Measurements from ENCODE around the gene GRAMD1A.
"Not testable (repeated sequence)": the region's sequence is repeated elsewhere in the genome, so short reads cannot be mapped to it uniquely, and the experiment has no call there.

GRAMD1A gene

GRCh38 chr19:35004517-35005255 lies 4.6 kb downstream of the GRAMD1A start:
- DNase-seq (ENCODE audit: low read depth), result no peak

DNA sequence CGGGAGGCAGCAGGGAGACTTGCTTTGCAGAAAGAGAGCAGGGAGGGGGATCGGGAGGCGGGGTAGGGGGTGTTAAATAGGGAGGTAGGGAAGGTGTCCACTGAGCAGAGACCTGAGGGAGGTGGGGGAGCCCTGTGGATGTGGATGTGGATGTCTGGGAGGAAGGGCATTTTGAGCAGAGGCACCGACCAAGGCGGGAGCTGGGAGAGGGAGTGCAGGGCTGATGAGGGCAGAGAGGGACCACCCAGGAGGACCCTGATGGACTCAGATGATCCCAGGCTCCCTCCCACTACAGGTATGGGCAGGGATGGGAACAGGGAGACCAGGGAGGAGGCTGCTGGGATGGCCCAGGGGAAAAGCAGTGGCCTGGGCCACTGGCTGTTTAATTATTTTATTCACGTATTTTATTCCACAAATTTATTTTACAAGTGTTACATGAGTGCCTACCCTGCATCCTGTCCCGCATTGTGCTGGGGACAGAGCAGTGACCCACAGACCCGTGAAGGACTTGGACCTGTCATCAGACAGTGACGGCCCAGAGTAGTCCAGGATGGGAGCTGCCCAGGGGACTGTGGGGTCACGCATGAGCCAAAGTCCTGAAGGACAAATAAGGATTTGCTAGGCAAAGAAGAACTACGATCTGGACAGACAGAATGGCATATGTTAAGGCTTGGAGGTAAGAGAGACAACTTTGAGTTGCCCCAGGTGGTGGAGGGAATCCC lies 5.3 kb downstream of the GRAMD1A start:
- DNase-seq (ENCODE audit: low read depth), result no peak

GRCh38 chr19:35006007-35006341 lies 5.9 kb downstream of the GRAMD1A start:
- DNase-seq (ENCODE audit: low read depth), result not testable (repeated sequence)

DNA sequence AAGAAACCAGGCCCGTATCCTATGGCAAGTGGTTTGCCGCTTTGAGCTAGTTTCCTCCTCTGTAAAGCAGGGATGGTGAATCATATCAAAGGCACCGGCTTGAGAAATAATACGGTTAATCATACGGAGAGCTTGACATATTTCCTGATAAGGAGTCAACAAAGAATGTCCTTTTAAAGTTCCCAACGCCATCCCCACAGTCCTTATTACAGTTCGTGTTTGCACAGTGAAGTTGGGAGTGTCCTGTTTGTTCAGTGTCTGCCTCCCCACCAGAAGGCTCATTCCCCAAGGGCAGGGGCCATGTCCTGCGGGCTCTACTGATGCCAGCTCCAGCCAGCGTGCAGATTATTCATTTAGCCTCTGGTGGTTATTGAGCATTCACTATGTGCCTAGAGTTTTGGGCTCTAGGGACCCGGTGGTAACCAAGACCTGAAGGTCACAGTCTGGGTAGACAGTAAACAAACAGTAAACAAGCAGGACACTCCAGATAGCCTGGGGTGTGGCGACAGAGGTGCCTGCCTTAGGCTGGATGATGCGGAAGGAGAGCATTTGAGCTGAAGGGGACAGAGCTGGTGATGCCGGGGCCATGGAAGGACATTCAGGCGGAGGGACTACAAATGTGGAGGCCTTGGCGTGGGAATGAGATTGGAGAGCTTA lies 6.3 kb downstream of the GRAMD1A start:
- no peak for DNase-seq (ENCODE audit: low read depth)

GRCh38 chr19:35006999-35007365 lies 6.9 kb downstream of the GRAMD1A start:
- DNase-seq (ENCODE audit: low read depth), result no peak

- DNase-seq (ENCODE audit: low read depth), result not testable (repeated sequence)
Measured at GRCh38 chr19:35007427-35007826, 7.3 kb downstream of the GRAMD1A start.

- no peak for DNase-seq (ENCODE audit: low read depth)
Measured at GRCh38 chr19:35008891-35009341, 8.8 kb downstream of the GRAMD1A start.

DNA sequence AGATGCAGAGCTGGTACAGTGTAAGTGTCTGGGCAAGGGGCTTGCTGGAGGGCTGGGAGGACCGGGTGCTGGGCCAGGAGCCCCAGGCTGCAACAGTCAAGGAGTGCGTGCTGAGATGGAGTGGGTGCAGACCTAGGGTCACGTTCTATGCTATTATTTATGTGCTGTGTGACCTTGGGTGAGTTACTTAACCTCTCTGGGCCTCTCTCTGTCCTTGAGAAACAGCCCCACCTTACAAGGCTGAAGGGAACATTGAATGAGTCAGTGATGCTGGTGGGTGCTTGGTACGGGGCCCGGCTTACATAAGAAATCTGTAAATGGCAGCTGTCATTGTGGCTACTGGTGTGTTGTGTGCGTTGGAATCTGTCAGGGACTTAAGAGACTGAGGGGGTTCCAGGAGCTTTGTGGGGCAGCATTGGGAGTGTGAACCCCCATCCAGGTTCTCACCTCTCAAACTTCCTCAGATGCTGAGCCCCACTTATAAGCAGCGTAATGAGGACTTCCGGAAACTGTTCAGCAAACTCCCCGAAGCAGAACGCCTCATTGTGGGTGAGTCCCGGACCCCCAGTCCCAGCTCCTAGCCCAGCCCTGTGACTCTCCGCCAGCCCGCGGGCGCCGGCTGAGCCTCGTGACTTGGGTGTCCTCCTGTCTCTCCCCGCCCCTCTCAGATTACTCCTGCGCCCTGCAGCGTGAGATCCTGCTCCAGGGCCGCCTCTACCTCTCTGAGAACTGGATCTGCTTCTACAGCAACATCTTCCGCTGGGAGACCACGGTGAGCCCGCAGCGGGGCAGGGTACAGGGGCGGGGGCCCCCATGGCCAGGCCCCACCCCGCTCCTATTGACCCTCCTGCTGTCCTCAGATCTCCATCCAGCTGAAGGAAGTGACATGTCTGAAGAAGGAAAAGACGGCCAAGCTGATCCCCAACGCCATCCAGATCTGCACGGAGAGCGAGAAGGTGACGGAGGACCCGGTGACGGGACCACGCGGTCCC lies 9.6 kb downstream of the GRAMD1A start:
- no peak for DNase-seq (ENCODE audit: low read depth)

DNA sequence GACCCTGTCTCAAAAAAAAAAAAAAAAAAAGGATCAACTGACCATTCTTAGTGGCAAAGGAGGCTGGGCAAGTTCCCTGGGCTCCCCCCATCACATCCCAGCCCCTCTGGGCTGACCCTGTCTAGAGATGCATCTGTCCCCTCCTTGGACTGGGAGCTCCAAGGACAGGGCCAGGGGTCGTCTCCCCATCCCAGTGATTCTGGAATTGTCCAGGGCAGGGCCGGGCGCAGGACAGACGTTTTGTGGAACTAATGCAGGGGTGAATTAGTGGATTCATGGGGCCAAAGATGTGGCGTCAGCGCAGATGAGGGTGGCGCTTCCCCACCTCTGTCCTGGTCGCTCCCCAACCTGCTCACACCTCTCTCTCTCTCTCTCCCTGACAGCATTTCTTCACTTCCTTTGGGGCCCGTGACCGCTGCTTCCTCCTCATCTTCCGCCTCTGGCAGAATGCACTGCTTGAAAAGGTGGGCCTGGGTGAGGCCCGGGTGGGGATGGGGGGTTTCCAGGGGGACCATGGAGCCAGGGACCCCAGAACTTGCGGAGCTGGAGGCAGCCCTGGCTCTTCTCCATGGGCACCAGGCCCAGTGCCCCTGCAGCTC lies 11.1 kb downstream of the GRAMD1A start:
- DNase-seq (ENCODE audit: low read depth), result no peak

- no peak for DNase-seq (ENCODE audit: low read depth)
Measured at GRCh38 chr19:35011737-35012682, 11.9 kb downstream of the GRAMD1A start.

GRCh38 chr19:35013041-35013819 lies 13.1 kb downstream of the GRAMD1A start:
- DNase-seq (ENCODE audit: low read depth), result peak; percentile 34

- no peak for DNase-seq (ENCODE audit: low read depth)
Measured at GRCh38 chr19:35013820-35014754, 14.0 kb downstream of the GRAMD1A start.

DNA sequence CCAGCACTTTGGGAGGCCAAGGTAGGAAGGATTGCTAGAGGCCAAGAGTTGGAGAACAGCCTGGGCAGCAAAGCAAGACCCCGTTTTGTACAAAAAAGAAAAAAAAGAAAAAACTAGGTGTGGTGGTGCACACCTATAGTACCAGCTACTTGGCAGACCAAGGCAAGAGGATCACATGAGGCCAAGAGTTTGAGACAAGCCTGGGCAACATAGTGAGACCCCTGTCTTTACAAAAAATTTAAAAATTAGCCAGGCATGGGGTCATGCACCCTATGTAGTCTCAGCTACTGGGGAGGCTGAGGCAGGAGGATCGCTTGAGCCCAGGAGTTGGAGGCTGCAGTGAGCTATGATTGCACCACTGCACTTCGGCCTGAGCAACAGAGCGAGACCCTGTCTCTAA lies 14.7 kb downstream of the GRAMD1A start:
- not testable (repeated sequence) for DNase-seq (ENCODE audit: low read depth)

GRCh38 chr19:35015270-35015953 lies 15.3 kb downstream of the GRAMD1A start:
- DNase-seq (ENCODE audit: low read depth), result peak; percentile 29

- no peak for DNase-seq (ENCODE audit: low read depth)
Measured at GRCh38 chr19:35015954-35016351, 15.8 kb downstream of the GRAMD1A start.

DNA sequence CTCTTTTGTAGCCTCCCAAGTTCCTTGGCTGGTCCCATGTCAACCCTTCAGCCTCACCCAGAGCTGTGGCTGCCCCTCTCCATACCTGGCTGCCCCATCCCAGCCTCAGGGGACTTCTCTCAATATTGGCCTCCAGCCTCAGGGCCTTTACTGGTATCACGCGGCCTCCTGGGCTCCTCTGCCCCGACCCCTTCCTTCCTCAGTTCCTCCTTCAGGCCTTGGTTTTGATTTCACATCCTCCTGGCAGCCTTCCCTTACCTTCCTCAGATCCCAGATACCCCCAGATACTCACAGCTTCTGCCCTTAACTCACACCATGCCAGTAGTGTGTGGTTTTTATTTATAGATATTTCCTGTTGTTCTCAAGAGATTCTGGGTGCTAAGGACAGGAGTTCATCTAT lies 17.4 kb downstream of the GRAMD1A start:
- DNase-seq (ENCODE audit: low read depth), result no peak

DNA sequence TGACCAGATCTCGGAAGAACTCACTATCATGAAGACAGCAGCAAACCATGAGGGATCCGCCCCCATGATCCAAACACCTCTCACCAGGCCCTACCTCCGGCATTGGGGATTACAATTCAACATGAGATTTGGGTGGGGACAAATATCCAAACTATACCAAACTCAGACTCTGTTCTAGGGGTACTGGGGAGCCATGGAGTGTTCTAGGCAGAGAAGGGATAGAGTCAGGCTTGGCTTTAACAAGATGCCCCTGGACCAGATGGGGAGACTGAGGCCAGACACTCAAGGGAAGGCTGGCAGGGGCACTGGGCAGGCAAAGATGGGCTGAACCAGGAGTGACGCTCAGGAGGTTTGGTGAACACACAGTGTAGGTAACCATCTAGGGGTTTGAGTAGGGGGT lies 18.3 kb downstream of the GRAMD1A start:
- no peak for DNase-seq (ENCODE audit: low read depth)

DNA sequence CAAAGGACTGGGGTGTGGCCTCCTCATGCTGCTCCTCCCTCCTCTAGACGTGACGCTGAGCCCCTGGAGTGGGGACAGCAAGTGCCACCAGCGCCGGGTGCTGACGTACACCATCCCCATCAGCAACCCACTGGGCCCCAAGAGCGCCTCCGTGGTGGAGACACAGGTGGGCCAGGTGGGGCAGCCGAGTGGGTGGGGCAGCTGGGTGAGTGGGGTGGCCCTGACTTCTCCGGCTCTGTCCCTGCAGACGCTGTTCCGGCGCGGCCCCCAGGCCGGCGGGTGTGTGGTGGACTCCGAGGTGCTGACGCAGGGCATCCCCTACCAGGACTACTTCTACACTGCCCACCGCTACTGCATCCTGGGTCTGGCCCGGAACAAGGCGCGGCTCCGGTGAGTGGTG lies 19.0 kb downstream of the GRAMD1A start:
- no peak for DNase-seq (ENCODE audit: low read depth)

Measured in fibroblast of the conjunctiva (primary cell).